ENCODE measurements around the gene GALNT6.
"Not testable (repeated sequence)": the region's sequence is repeated elsewhere in the genome, so short reads cannot be mapped to it uniquely, and the experiment has no call there.

Gene GALNT6

GRCh38 chr12:51323966-51324895 is 67.0 kb downstream of the GALNT6 start, which contains the start of gene BIN2:
Gene BIN2 (minus strand): TSS chr12:51324174. CDS start chr12:51324102, 72 bp downstream.
- no peak for TF ChIP-seq POLR2A (IDR thresholded peaks at IDR 0.05; ENCODE audit: low read depth, low read length)
- FAIRE-seq (no peak), DNase-seq (ENCODE audit: insufficient read length, low spot score) (no peak)

- no peak for TF ChIP-seq POLR2A (IDR thresholded peaks at IDR 0.05; ENCODE audit: low read depth, low read length)
- FAIRE-seq: no peak
- DNase-seq (ENCODE audit: insufficient read length, low spot score): no peak
Measured at GRCh38 chr12:51323317-51323960, 67.8 kb downstream of the GALNT6 start.

GRCh38 chr12:51322452-51322851 is 68.8 kb downstream of the GALNT6 start:
- FAIRE-seq (no peak), DNase-seq (ENCODE audit: insufficient read length, low spot score) (no peak)
- no peak for TF ChIP-seq POLR2A (IDR thresholded peaks at IDR 0.05; ENCODE audit: low read depth, low read length)

GRCh38 chr12:51321882-51322281 is 69.3 kb downstream of the GALNT6 start:
- FAIRE-seq (no peak), DNase-seq (ENCODE audit: insufficient read length, low spot score) (no peak)
- no peak for TF ChIP-seq POLR2A (IDR thresholded peaks at IDR 0.05; ENCODE audit: low read depth, low read length)

GRCh38 chr12:51320695-51321320 is 70.4 kb downstream of the GALNT6 start:
- no peak for TF ChIP-seq POLR2A (IDR thresholded peaks at IDR 0.05; ENCODE audit: low read depth, low read length)
- no peak for DNase-seq (ENCODE audit: insufficient read length, low spot score)
- no peak for FAIRE-seq

- FAIRE-seq (no peak), DNase-seq (ENCODE audit: insufficient read length, low spot score) (no peak)
- TF ChIP-seq POLR2A (IDR thresholded peaks at IDR 0.05; ENCODE audit: low read depth, low read length): no peak
Measured at GRCh38 chr12:51320311-51320694, 70.9 kb downstream of the GALNT6 start.

- FAIRE-seq (no peak), DNase-seq (ENCODE audit: insufficient read length, low spot score) (no peak)
- no peak for TF ChIP-seq POLR2A (IDR thresholded peaks at IDR 0.05; ENCODE audit: low read depth, low read length)
Measured at GRCh38 chr12:51318846-51319599, 72.2 kb downstream of the GALNT6 start.

GRCh38 chr12:51318057-51318806 is 73.0 kb downstream of the GALNT6 start:
- DNase-seq (ENCODE audit: insufficient read length, low spot score); FAIRE-seq: not testable (repeated sequence)

GRCh38 chr12:51311389-51311788 is 79.8 kb downstream of the GALNT6 start:
- DNase-seq (ENCODE audit: insufficient read length, low spot score) (no peak), FAIRE-seq (no peak)
- TF ChIP-seq POLR2A (IDR thresholded peaks at IDR 0.05; ENCODE audit: low read depth, low read length): no peak

GRCh38 chr12:51307655-51308593 is 83.3 kb downstream of the GALNT6 start:
- FAIRE-seq: peak; percentile 91
- DNase-seq (ENCODE audit: insufficient read length, low spot score): peak; percentile 67
- no peak for TF ChIP-seq POLR2A (IDR thresholded peaks at IDR 0.05; ENCODE audit: low read depth, low read length)

GRCh38 chr12:51306507-51306906 is 84.7 kb downstream of the GALNT6 start:
- no peak for FAIRE-seq
- TF ChIP-seq POLR2A (IDR thresholded peaks at IDR 0.05; ENCODE audit: low read depth, low read length): no peak
- no peak for DNase-seq (ENCODE audit: insufficient read length, low spot score)

Measured in H54 (cell line).